Trophoblast cell (in vitro differentiated cells and primary cell): ENCODE results near the gene EMID1.

Experiments
- DNase-seq, 2 donors: peaks; one replicate each; pipeline ENCODE4 v3.0.0-alpha.2; 2016
- H2AFZ ChIP-seq: 2 replicates; pipeline ENCODE4 v1.6.1; 2013; ENCODE audit warnings: low read length, moderate library complexity, mild to moderate bottlenecking; ENCODE audit not compliant: insufficient read depth, poor library complexity
- H2AK5ac ChIP-seq: 2 replicates; pipeline ENCODE4 v1.6.1; 2013; ENCODE audit warnings: mild to moderate bottlenecking, low read length
- H2BK120ac ChIP-seq: 2 replicates; pipeline ENCODE4 v1.6.1; 2013; ENCODE audit warnings: low read length, mild to moderate bottlenecking, moderate library complexity; ENCODE audit not compliant: insufficient read depth, poor library complexity
- H2BK12ac ChIP-seq: 2 replicates; pipeline ENCODE4 v1.6.1; 2013; ENCODE audit warnings: mild to moderate bottlenecking, low read length, moderate library complexity
- H2BK5ac ChIP-seq: 2 replicates; pipeline ENCODE4 v1.6.1; 2013; ENCODE audit warnings: low read length, low read depth, moderate library complexity, mild to moderate bottlenecking; ENCODE audit not compliant: poor library complexity
- H3K14ac ChIP-seq: 2 replicates; pipeline ENCODE4 v1.6.1; 2013; ENCODE audit warnings: mild to moderate bottlenecking, low read length
- H3K18ac ChIP-seq: 2 replicates; pipeline ENCODE4 v1.6.1; 2013; ENCODE audit warnings: mild to moderate bottlenecking, low read length
- H3K23ac ChIP-seq: 2 replicates; pipeline ENCODE4 v1.6.1; 2013; ENCODE audit warnings: low read length
- H3K27ac ChIP-seq: 2 replicates; pipeline ENCODE4 v1.5.1; 2013; ENCODE audit warnings: low read depth, mild to moderate bottlenecking, inconsistent platforms, low read length, moderate library complexity
- H3K27me3 ChIP-seq: 2 replicates; pipeline ENCODE4 v1.6.1; 2013; ENCODE audit warnings: inconsistent platforms, mild to moderate bottlenecking, low read length, moderate library complexity; ENCODE audit not compliant: insufficient read depth
- H3K36me3 ChIP-seq, 2 experiments: 1 replicate in 1 of 2; 2 replicates in 1 of 2; pipeline ENCODE4 v1.6.1; 2013; ENCODE audit warnings: low read length in 2 of 2, mild to moderate bottlenecking in 2 of 2, moderate library complexity in 1 of 2; ENCODE audit not compliant: insufficient read depth in 2 of 2, control insufficient read depth in 1 of 2
- H3K4ac ChIP-seq: 2 replicates; pipeline ENCODE4 v1.6.1; 2013; ENCODE audit warnings: low read depth, mild to moderate bottlenecking, low read length, moderate library complexity
- H3K4me1 ChIP-seq, 2 experiments: 1 replicate in 1 of 2; 2 replicates in 1 of 2; pipeline ENCODE4 v1.6.1; 2013; ENCODE audit warnings: low read length in 2 of 2, mild to moderate bottlenecking in 2 of 2, moderate library complexity in 1 of 2; ENCODE audit not compliant: insufficient read depth in 2 of 2, control insufficient read depth in 1 of 2
- H3K4me2 ChIP-seq: 2 replicates; pipeline ENCODE4 v1.6.1; 2013; ENCODE audit warnings: inconsistent platforms, mild to moderate bottlenecking, low read length, moderate library complexity
- H3K4me3 ChIP-seq: 2 replicates; pipeline ENCODE4 v1.5.1; 2013; ENCODE audit warnings: mild to moderate bottlenecking, low read depth, low read length, inconsistent platforms
- H3K79me1 ChIP-seq: one replicate; pipeline ENCODE4 v1.6.1; 2013; ENCODE audit warnings: low read length
- H3K79me2 ChIP-seq: 2 replicates; pipeline ENCODE4 v1.6.1; 2013; ENCODE audit warnings: low read length, mild to moderate bottlenecking; ENCODE audit not compliant: control insufficient read depth, insufficient read depth, poor library complexity
- H3K9ac ChIP-seq: 2 replicates; pipeline ENCODE4 v1.6.1; 2013; ENCODE audit warnings: mild to moderate bottlenecking, low read length
- H3K9me3 ChIP-seq: 2 replicates; pipeline ENCODE4 v1.6.1; 2013; ENCODE audit warnings: low read depth, mild to moderate bottlenecking, control low read depth, inconsistent platforms, low read length; ENCODE audit not compliant: insufficient read depth
- H4K12ac ChIP-seq: 2 replicates; pipeline ENCODE4 v1.6.1; 2013; ENCODE audit warnings: low read depth, mild to moderate bottlenecking, low read length, moderate library complexity
- H4K8ac ChIP-seq: 2 replicates; pipeline ENCODE4 v1.6.1; 2013; ENCODE audit warnings: low read depth, mild to moderate bottlenecking, low read length, moderate library complexity
- H4K91ac ChIP-seq: one replicate; pipeline ENCODE4 v1.6.1; 2013; ENCODE audit warnings: low read depth, mild to moderate bottlenecking, low read length, moderate library complexity
- WGBS: extraction: QIAGEN DNeasy Blood & Tissue Kit; methylation state at CpG from one replicate; pipeline ENCODE4 v1.1.7; 2013; ENCODE audit warnings: missing lambda C conversion rate; ENCODE audit not compliant: insufficient read length, insufficient coverage; ENCODE audit errors: extremely low coverage; 5-methylcytosine and 5-hydroxymethylcytosine counted together

EMID1 gene

GRCh38 chr22:29203488-29204454, 1.9 kb upstream of the EMID1 start:
- Histone ChIP-seq H4K91ac (no peak overlapping the region), H3K79me2 (peaks cover 2% of the 10 kb centered on the region)

GRCh38 chr22:29204455-29205183, 1.1 kb upstream of the EMID1 start:
- Histone ChIP-seq H2BK12ac (no peak overlapping the region), H3K9me3 (no peaks in the 10 kb centered on the region), H3K14ac (no peak overlapping the region), H2AFZ (no peak overlapping the region), H3K27ac (no peak overlapping the region), H3K79me2 (peaks cover 2% of the 10 kb centered on the region), H2AK5ac (no peak overlapping the region), H4K12ac (no peak overlapping the region), H3K4me3 (no peak overlapping the region), H3K27me3 (peaks cover 4% of the 10 kb centered on the region), H4K8ac (no peak overlapping the region), H2BK120ac (no peak overlapping the region), H3K79me1 (peaks cover 4% of the 10 kb centered on the region), H3K4me2 (no peak overlapping the region), H4K91ac (no peak overlapping the region), H3K9ac (no peak overlapping the region), H3K4me1 (peaks cover 0 to 9% of the 10 kb centered on the region in 2 experiments), H3K36me3 (no peaks in the 10 kb centered on the region), H3K4ac (no peak overlapping the region), H3K18ac (no peak overlapping the region), H3K23ac (no peak overlapping the region), H2BK5ac (no peak overlapping the region)
- DNase-seq, result no peak
- WGBS, result no CpG with 5 or more reads among the region's 8 CpGs

More at GRCh38 chr22:29203488-29204454, 1.9 kb upstream of the EMID1 start:
- Histone ChIP-seq H4K12ac (no peak overlapping the region), H2BK5ac (no peak overlapping the region), H3K9ac (no peak overlapping the region), H3K9me3 (no peaks in the 10 kb centered on the region), H2AFZ (no peak overlapping the region), H3K27ac (no peak overlapping the region), H3K4ac (no peak overlapping the region), H4K8ac (no peak overlapping the region), H2BK12ac (no peak overlapping the region), H3K4me1 (peaks cover 0 to 6% of the 10 kb centered on the region in 2 experiments), H3K36me3 (no peaks in the 10 kb centered on the region), H3K79me1 (peaks cover 4% of the 10 kb centered on the region), H3K4me2 (no peak overlapping the region), H3K14ac (no peak overlapping the region), H2BK120ac (no peak overlapping the region), H3K27me3 (peaks cover 4% of the 10 kb centered on the region), H3K4me3 (no peak overlapping the region), H3K18ac (no peak overlapping the region), H3K23ac (no peak overlapping the region), H2AK5ac (no peak overlapping the region)
- no CpG with 5 or more reads among the region's 9 CpGs for WGBS
- DNase-seq, result no peak

GRCh38 chr22:29205252-29205593, 473 bp upstream of the EMID1 start:
- H3K79me1 ChIP-seq, result peaks cover 4% of the 10 kb centered on the region
- H3K4ac ChIP-seq, result no peak overlapping the region
- H2BK12ac ChIP-seq, result no peak overlapping the region
- H4K8ac ChIP-seq, result peak overlapping the region; percentile 72
- peaks cover 0 to 9% of the 10 kb centered on the region in 2 experiments for H3K4me1 ChIP-seq
- H4K91ac ChIP-seq, result peak overlapping the region; percentile 48
- H3K79me2 ChIP-seq, result peaks cover 2% of the 10 kb centered on the region
- H3K9me3 ChIP-seq, result no peaks in the 10 kb centered on the region
- H3K9ac ChIP-seq, result no peak overlapping the region
- H2AK5ac ChIP-seq, result no peak overlapping the region
- no peak for DNase-seq
- no peak overlapping the region for H2BK120ac ChIP-seq
- peak overlapping the region; percentile 64 for H3K4me3 ChIP-seq
- peak overlapping the region; percentile 51 for H4K12ac ChIP-seq
- H2BK5ac ChIP-seq, result no peak overlapping the region
- peak overlapping the region; percentile 60 for H3K14ac ChIP-seq
- H3K23ac ChIP-seq, result no peak overlapping the region
- no CpG with 5 or more reads among the region's 11 CpGs for WGBS
- no peaks in the 10 kb centered on the region for H3K36me3 ChIP-seq
- peak overlapping the region; percentile 86 for H3K4me2 ChIP-seq
- H3K27ac ChIP-seq, result no peak overlapping the region
- H3K27me3 ChIP-seq, result peaks cover 4% of the 10 kb centered on the region
- peak overlapping the region; percentile 61 for H2AFZ ChIP-seq
- peak overlapping the region; percentile 56 for H3K18ac ChIP-seq

- H2BK120ac ChIP-seq, result peak overlapping the region; percentile 25
- no peak overlapping the region for H3K23ac ChIP-seq
- H3K9me3 ChIP-seq, result peaks cover 5% of the 10 kb centered on the region
- H2BK12ac ChIP-seq, result no peak overlapping the region
- no peak overlapping the region for H3K27ac ChIP-seq
- peaks cover 0 to 9% of the 10 kb centered on the region in 2 experiments for H3K4me1 ChIP-seq
- no peak overlapping the region for H4K91ac ChIP-seq
- peak overlapping the region; percentile 79 for H3K14ac ChIP-seq
- peaks cover 4% of the 10 kb centered on the region for H3K27me3 ChIP-seq
- H2AK5ac ChIP-seq, result no peak overlapping the region
- no peak overlapping the region for H3K4ac ChIP-seq
- H3K9ac ChIP-seq, result peak overlapping the region; percentile 41
- peaks cover 2% of the 10 kb centered on the region for H3K79me2 ChIP-seq
- no peak for DNase-seq
- H2BK5ac ChIP-seq, result no peak overlapping the region
- no CpG with 5 or more reads among the region's 19 CpGs for WGBS
- H3K79me1 ChIP-seq, result peaks cover 4% of the 10 kb centered on the region
- H3K4me3 ChIP-seq, result peak overlapping the region; percentile 76
- peak overlapping the region; percentile 49 for H3K18ac ChIP-seq
- peak overlapping the region; percentile 12 for H4K12ac ChIP-seq
- peak overlapping the region; percentile 86 for H4K8ac ChIP-seq
- H3K36me3 ChIP-seq, result no peaks in the 10 kb centered on the region
- H3K4me2 ChIP-seq, result peak overlapping the region; percentile 86
- H2AFZ ChIP-seq, result peak overlapping the region; percentile 83
Observed at GRCh38 chr22:29206372-29207242, 911 bp downstream of the EMID1 start.
